Testis (tissue), 2 donors: Measurements from ENCODE around the gene CDK5RAP2.

Experiments used
- POLR2A ChIP-seq: fragments of 450-650 bp; IDR thresholded peaks from one replicate; pipeline ENCODE4 v1.6.1; 2017; ENCODE audit warnings: antibody characterized with exemption, mild to moderate bottlenecking, moderate library complexity
- TF ChIP-seq, protein P1 (sequence below), 3 experiments: fragments of 450-650 bp in 2 of 3; fragments of 200-600 bp in 1 of 3; sonication (generic) in 1 of 3; IDR thresholded peaks; one replicate each; pipeline ENCODE4 v1.5.1; 2016 to 2019; ENCODE audit warnings: antibody characterized with exemption in 3 of 3, mild to moderate bottlenecking in 2 of 3, moderate library complexity in 1 of 3

DNA sequence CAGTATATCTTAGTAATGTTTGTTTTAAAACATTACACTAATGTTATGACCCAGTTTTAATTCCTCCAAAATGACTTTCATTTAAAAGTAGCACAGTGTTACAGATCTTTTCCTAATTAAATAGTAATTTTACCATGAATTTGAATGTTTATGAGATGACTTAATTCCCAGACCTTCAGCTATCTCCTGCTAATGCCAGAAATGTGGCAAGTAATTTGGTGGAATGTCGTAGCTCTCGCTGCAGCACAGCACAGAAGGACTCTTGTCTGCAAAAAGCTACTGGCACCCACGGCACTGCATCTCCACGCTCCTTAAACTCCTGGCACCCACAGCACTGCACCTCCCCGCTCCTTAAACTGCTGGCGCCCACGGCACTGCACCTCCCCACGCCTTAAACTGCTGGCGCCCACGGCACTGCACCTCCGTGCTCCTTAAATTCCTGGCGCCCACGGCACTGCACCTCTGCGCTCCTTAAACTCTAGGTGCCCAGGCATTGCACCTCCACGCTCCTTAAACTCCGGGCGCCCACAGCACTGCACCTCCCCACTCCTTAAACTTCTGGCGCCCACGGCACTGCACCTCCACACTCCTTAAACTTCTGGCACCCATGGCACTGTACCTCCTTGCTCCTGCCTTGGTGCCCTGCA, 163.1 kb downstream of the CDK5RAP2 start:
- no peak for TF ChIP-seq POLR2A
- TF ChIP-seq, protein P1, sequence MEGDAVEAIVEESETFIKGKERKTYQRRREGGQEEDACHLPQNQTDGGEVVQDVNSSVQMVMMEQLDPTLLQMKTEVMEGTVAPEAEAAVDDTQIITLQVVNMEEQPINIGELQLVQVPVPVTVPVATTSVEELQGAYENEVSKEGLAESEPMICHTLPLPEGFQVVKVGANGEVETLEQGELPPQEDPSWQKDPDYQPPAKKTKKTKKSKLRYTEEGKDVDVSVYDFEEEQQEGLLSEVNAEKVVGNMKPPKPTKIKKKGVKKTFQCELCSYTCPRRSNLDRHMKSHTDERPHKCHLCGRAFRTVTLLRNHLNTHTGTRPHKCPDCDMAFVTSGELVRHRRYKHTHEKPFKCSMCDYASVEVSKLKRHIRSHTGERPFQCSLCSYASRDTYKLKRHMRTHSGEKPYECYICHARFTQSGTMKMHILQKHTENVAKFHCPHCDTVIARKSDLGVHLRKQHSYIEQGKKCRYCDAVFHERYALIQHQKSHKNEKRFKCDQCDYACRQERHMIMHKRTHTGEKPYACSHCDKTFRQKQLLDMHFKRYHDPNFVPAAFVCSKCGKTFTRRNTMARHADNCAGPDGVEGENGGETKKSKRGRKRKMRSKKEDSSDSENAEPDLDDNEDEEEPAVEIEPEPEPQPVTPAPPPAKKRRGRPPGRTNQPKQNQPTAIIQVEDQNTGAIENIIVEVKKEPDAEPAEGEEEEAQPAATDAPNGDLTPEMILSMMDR (IDR thresholded peaks at IDR 0.05), result no peak
